ENCODE results near the gene WWOX. TPM values are rescaled to one million over a fixed set of nuclear protein-coding genes. Genes with fewer than 3 reads are reported as not detected.

Gene WWOX
- total and polyA plus RNA-seq, 2 of the 13 experiments (the other 11 are each of a cell fraction or from before 2014, with no cell fraction given), result 9.1 to 37.4 TPM

GRCh38 chr16:78566397-78567073 is 467.1 kb downstream of the WWOX start:
- intact Hi-C loops (cut with micrococcal nuclease; ENCODE audit: unreplicated experiment) (no loop called here), in situ Hi-C loops (cut with HindIII; ENCODE audit: extremely low pct_ligation_motif_present, low pct_unique_long_range_greater_than_20kb) (no loop called here)
- no TSS peak for BruUV-seq (replicated peaks)
- FAIRE-seq (no peak), ATAC-seq (no peak), DNase-seq (ENCODE audit: low spot score) (no peak)
- CTCF ChIA-PET (ENCODE audit: low intra/inter-chr PET ratio, low total read pairs), result no interaction called here
- Histone ChIP-seq H3K9me3 (ENCODE audit: low read length) (no peaks in the 10 kb centered on the region), H4K20me1 (ENCODE audit: insufficient read depth, low read length) (no peaks in the 10 kb centered on the region), H3K27me3 (ENCODE audit: control insufficient read depth in 1 of 2, insufficient read depth in 2 of 2, low read length in 2 of 2) (no peaks in the 10 kb centered on the region), H3K79me2 (ENCODE audit: insufficient read depth, low read length) (no peaks in the 10 kb centered on the region), H3K36me3 (replicated peaks in 1 of 2; ENCODE audit: control insufficient read depth in 1 of 2, insufficient read depth in 2 of 2, low read length in 2 of 2) (no peaks in the 10 kb centered on the region), H3K4me2 (ENCODE audit: low read depth, low read length) (no peak overlapping the region), H3K4me1 (ENCODE audit: insufficient read depth, low read length) (no peaks in the 10 kb centered on the region), H2AFZ (ENCODE audit: low read length) (no peak overlapping the region), H3K4me3 (replicated peaks in 1 of 3; ENCODE audit: insufficient read depth in 1 of 3, low read depth in 2 of 3, low read length in 3 of 3) (no peak overlapping the region), H3K9ac (ENCODE audit: insufficient read depth, low read depth, low read length) (no peak overlapping the region), H3K27ac (ENCODE audit: extremely low read length, insufficient read depth, low read length) (no peak overlapping the region)
- WGBS (ENCODE audit: low lambda C conversion rate), result 93% methylated on average over 5 of the region's 5 CpGs
- POLR2A ChIA-PET, result no interaction called here
- TF ChIP-seq ELF3 (CRISPR knock-in tag; IDR thresholded peaks at IDR 0.05) (no peak), JUN (CRISPR knock-in tag; IDR thresholded peaks at IDR 0.05) (no peak), ZNF414 (CRISPR knock-in tag; IDR thresholded peaks at IDR 0.05) (no peak), ZBTB49 (CRISPR knock-in tag; IDR thresholded peaks at IDR 0.05; ENCODE audit: borderline replicate concordance) (no peak), ELF1 (CRISPR knock-in tag; IDR thresholded peaks at IDR 0.05) (no peak), ZNF616 (CRISPR knock-in tag; IDR thresholded peaks at IDR 0.05; ENCODE audit: low read depth) (no peak), AGO1 (IDR thresholded peaks at IDR 0.05; ENCODE audit: low read depth, low read length, poor library complexity, severe bottlenecking) (no peak), ZNF619 (CRISPR knock-in tag; IDR thresholded peaks at IDR 0.05) (no peak), NR1H2 (CRISPR knock-in tag; IDR thresholded peaks at IDR 0.05; ENCODE audit: borderline replicate concordance, low read depth) (no peak), ZNF30 (CRISPR knock-in tag; IDR thresholded peaks at IDR 0.05) (no peak), ZBTB33 (CRISPR knock-in tag; IDR thresholded peaks at IDR 0.05) (no peak), UBTF (CRISPR knock-in tag; IDR thresholded peaks at IDR 0.05) (no peak), TBX2 (CRISPR knock-in tag; IDR thresholded peaks at IDR 0.05; ENCODE audit: borderline replicate concordance) (no peak), POGK (CRISPR knock-in tag; conservative IDR thresholded peaks at IDR 0.05) (no peak), ATF7-NPFF (CRISPR knock-in tag; IDR thresholded peaks at IDR 0.05; ENCODE audit: low read depth) (no peak)
